ENCODE results near the gene NKAPL. TPM values are rescaled to one million over a fixed set of nuclear protein-coding genes. Genes with fewer than 3 reads are reported as not detected.
A peak's percentile ranks its signal among the peaks of the same experiment; 100 is the strongest.

Gene NKAPL
- total and polyA plus RNA-seq, 10 of the 15 experiments (the other 5 are each of a cell fraction or from before 2014, with no cell fraction given) = 0.10 to 0.48 (median 0.19) TPM; not detected in 1

- Histone ChIP-seq H3K4me2 (ENCODE audit: control insufficient read depth, insufficient read depth) (peak overlapping the region; percentile 92), H3K9me3 (replicated peaks; ENCODE audit: control insufficient read depth, insufficient read depth, low read length) (no peaks in the 10 kb centered on the region; the same call in 2 of the 3 replicates), H3K27ac (ENCODE audit: control insufficient read depth, insufficient read depth) (peak overlapping the region; percentile 84), H3K79me2 (ENCODE audit: control insufficient read depth, insufficient read depth, low read length) (peaks cover 11% of the 10 kb centered on the region), H3K4me3 (peak overlapping the region; percentile 96), H3K27me3 (replicated peaks in 1 of 2; ENCODE audit: control insufficient read depth in 2 of 2, insufficient read depth in 2 of 2, low read length in 1 of 2) (no peaks in the 10 kb centered on the region), H2AFZ (ENCODE audit: control insufficient read depth, low read depth, low read length) (peak overlapping the region; percentile 87), H3K36me3 (ENCODE audit: control insufficient read depth in 2 of 2, insufficient read depth in 2 of 2, low read length in 1 of 2) (no peaks in the 10 kb centered on the region), H3K4me1 (ENCODE audit: control insufficient read depth, insufficient read depth, low read length) (no peaks in the 10 kb centered on the region), H4K20me1 (ENCODE audit: control insufficient read depth, insufficient read depth) (no peaks in the 10 kb centered on the region), H3K9ac (ENCODE audit: control insufficient read depth, insufficient read depth, low read length) (peak overlapping the region; percentile 77)
- WGBS (ENCODE audit: insufficient coverage, insufficient replicate concordance, low lambda C conversion rate, missing lambda C conversion rate) = under 1% methylated on average over 5 of the region's 5 CpGs
- intact Hi-C loops (cut with micrococcal nuclease; ENCODE audit: unreplicated experiment) = loop anchor here (2.0 to 5.0 kb wide), 3 partner anchors 14 to 91 kb away; partner anchors contain the start of genes ZKSCAN4 and ZSCAN31
- no peak for ATAC-seq
- ChIA-PET RAD21 (ENCODE audit: unreplicated experiment) (interaction anchor here (0.8 to 3.3 kb wide), 13 partner anchors 11 to 130 kb away, joined by 3 to 22 read pairs (median 4); partner anchors contain the start of genes PGBD1, ZKSCAN3, ZKSCAN4 and ZKSCAN8), SMC1A (ENCODE audit: uncharacterized antibody, unreplicated experiment) (interaction anchor here (0.8 to 4.0 kb wide), 20 partner anchors 9 to 150 kb away, joined by 3 to 30 read pairs (median 7); partner anchors contain the start of genes PGBD1, ZKSCAN3, ZKSCAN4 and ZSCAN31), POLR2A (interaction anchor here (0.6 to 2.7 kb wide), 7 partner anchors 14 to 125 kb away, joined by 3 to 11 read pairs (median 4); partner anchors contain the start of genes PGBD1, ZKSCAN4 and ZKSCAN8), CTCF (interaction anchor here (0.5 to 2.6 kb wide), 7 partner anchors 13 to 379 kb away, joined by 3 to 14 read pairs (median 4); no protein-coding TSS in a partner anchor)
- TSS peak; percentile 89 for BruUV-seq (replicated peaks)
- no peak for DNase-seq (ENCODE audit: low read depth, low spot score)
- no peak for TF ChIP-seq SIX5 (IDR thresholded peaks at IDR 0.05; ENCODE audit: low read depth, low read length, severe bottlenecking)
- no peak for TF ChIP-seq BMI1 (IDR thresholded peaks at IDR 0.05; ENCODE audit: borderline replicate concordance)
- no peak for TF ChIP-seq SMC3 (IDR thresholded peaks at IDR 0.05; ENCODE audit: borderline replicate concordance, low read length)
- TF ChIP-seq SUZ12 (IDR thresholded peaks at IDR 0.05; ENCODE audit: unreplicated experiment) = no peak
- no peak for TF ChIP-seq HCFC1 (IDR thresholded peaks at IDR 0.05; ENCODE audit: low read length)
- no peak for TF ChIP-seq NBN (IDR thresholded peaks at IDR 0.05)
- TF ChIP-seq JUND (IDR thresholded peaks at IDR 0.05; ENCODE audit: low read depth, low read length) = no peak
- TF ChIP-seq RB1 (IDR thresholded peaks at IDR 0.05; ENCODE audit: borderline replicate concordance) = no peak
- TF ChIP-seq YBX1 (IDR thresholded peaks at IDR 0.05) = no peak
- no peak for TF ChIP-seq STAT1 (conservative IDR thresholded peaks at IDR 0.05)
- TF ChIP-seq MXI1 (IDR thresholded peaks at IDR 0.05; ENCODE audit: low read depth, low read length) = no peak
- TF ChIP-seq GATAD2B (conservative IDR thresholded peaks at IDR 0.05; ENCODE audit: low read depth) = no peak
- no peak for FAIRE-seq
- in situ Hi-C loops (cut with MboI) = no loop called here
Observed at GRCh38 chr6:28266563-28266961, 7.5 kb downstream of the NKAPL start.
